ENCODE data around the gene SLC22A9. TPM values are rescaled to one million over a fixed set of nuclear protein-coding genes. Genes with fewer than 3 reads are reported as not detected.
"Not testable (repeated sequence)": the region's sequence is repeated elsewhere in the genome, so short reads cannot be mapped to it uniquely, and the experiment has no call there.

Gene SLC22A9
- total RNA-seq = not detected in 3 replicates

DNA sequence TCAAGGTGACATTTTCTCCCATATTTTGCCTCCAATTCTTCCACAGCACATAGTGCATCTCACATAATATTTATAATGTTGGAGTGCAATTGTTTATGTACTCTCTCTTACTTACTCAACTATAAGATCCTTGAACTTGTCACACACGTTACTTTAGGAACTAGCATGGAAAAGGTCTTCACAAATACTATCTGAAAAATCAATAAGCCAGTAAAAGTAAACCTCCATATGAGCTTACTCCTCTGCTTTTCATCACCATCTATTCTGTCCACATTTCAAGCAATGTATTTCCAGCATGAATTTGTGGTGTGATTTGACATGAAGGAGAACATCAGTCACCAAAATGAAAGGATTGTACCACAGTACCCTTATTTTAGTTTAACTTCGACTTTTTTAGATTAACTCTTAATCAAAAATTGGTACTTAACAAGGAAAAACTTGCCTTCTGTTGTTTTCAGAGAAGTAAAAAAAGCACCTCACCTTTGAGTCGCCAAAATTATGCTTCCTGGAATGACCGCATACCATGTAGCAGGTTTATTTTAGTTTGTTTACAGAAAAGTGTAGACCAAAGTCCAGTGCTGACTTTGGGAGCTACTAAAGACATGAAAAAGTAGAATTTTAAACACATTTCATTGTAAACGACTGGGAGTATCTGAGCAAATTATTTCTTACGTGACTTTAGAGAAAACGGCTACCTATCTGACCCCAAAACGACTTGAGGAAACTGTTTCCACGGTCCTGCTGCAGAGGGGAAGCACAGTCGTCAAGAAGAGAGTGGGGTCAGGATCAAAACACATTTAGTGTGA lies at the start of gene SLC22A9:
Gene SLC22A9 (plus strand): TSS at position 621 of the 806 bp plus-strand sequence. CDS start 272 bp downstream, outside the sequence.
- Mint-ChIP-seq H3K4me1 (no peaks in the 10 kb centered on the region), H3K4me3 (no peak within 1 kb of the TSS), H3K36me3 (no peaks in the 10 kb centered on the region), H3K27ac (no peak within 1 kb of the TSS), H3K9me3 (no peaks in the 10 kb centered on the region), H3K27me3 (ENCODE audit: low read depth) (peaks cover 25% of the 10 kb centered on the region)
- TF ChIP-seq CTCF (IDR thresholded peaks at IDR 0.05; ENCODE audit: unreplicated experiment) = no peak
- no peak for DNase-seq (ENCODE audit: low spot score in 2 of 2, unreplicated experiment in 2 of 2)

DNA sequence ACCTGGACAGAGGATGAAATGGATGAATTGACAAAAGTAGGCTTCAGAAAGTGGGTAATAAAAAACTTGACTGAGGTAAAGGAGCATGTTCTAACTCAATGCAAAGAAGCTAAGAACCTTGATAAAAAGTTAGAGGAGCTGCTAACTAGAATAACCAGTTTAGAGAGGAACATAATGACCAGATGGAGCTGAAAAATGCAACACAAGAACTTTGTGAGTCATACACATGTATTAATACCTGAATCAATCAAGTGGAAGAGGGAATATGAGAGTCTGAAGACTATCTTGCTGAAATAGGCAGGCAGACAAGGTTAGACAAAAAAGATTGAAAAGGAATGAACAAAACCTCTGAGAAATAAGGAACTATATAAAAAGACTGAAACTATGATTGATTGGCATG lies 47.9 kb upstream of the SLC22A9 start:
- H3K27ac Mint-ChIP-seq = no peak overlapping the region
- H3K9me3 Mint-ChIP-seq = peaks cover 57% of the 10 kb centered on the region
- DNase-seq (ENCODE audit: low spot score in 2 of 2, unreplicated experiment in 2 of 2) = no peak
- no peaks in the 10 kb centered on the region for H3K36me3 Mint-ChIP-seq
- H3K4me1 Mint-ChIP-seq = no peaks in the 10 kb centered on the region
- peaks cover 1% of the 10 kb centered on the region for H3K27me3 Mint-ChIP-seq (ENCODE audit: low read depth)
- TF ChIP-seq CTCF (IDR thresholded peaks at IDR 0.05; ENCODE audit: unreplicated experiment) = no peak
- H3K4me3 Mint-ChIP-seq = no peak overlapping the region

- H3K4me1 Mint-ChIP-seq = not testable (repeated sequence)
Measured at GRCh38 chr11:63335089-63335488, 34.5 kb upstream of the SLC22A9 start.

DNA sequence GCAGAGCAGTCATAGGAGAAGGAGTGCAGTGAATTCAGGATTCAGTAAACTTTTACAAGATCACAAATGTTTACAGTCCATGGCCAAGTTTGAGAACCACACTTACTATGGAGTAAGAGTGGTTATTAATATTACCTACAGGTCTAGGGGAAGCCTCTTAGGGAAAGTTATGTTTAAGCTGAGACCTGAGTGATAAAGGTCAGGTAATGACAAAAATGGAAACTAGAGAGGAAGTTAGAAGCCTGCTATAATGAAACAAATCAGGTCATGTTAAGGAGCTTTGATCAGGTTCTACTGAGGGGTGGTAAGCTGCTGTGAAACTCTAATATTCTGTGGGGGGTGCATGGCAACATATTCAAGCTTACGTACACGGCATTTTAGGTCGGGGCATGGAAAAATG lies 32.5 kb upstream of the SLC22A9 start:
- H3K27me3 Mint-ChIP-seq (ENCODE audit: low read depth) = peaks cover 4% of the 10 kb centered on the region
- DNase-seq (ENCODE audit: low spot score in 2 of 2, unreplicated experiment in 2 of 2) = no peak
- H3K27ac Mint-ChIP-seq = no peak overlapping the region
- H3K4me1 Mint-ChIP-seq = no peaks in the 10 kb centered on the region
- TF ChIP-seq CTCF (IDR thresholded peaks at IDR 0.05; ENCODE audit: unreplicated experiment) = no peak
- H3K36me3 Mint-ChIP-seq = no peaks in the 10 kb centered on the region
- H3K9me3 Mint-ChIP-seq = peaks cover 17% of the 10 kb centered on the region
- H3K4me3 Mint-ChIP-seq = no peak overlapping the region

More at GRCh38 chr11:63335089-63335488, 34.5 kb upstream of the SLC22A9 start:
- H3K4me3 Mint-ChIP-seq; H3K36me3 Mint-ChIP-seq; H3K27me3 Mint-ChIP-seq (ENCODE audit: low read depth); DNase-seq (ENCODE audit: low spot score in 2 of 2, unreplicated experiment in 2 of 2); H3K27ac Mint-ChIP-seq: not testable (repeated sequence)
- peaks cover 17% of the 10 kb centered on the region for H3K9me3 Mint-ChIP-seq

DNA sequence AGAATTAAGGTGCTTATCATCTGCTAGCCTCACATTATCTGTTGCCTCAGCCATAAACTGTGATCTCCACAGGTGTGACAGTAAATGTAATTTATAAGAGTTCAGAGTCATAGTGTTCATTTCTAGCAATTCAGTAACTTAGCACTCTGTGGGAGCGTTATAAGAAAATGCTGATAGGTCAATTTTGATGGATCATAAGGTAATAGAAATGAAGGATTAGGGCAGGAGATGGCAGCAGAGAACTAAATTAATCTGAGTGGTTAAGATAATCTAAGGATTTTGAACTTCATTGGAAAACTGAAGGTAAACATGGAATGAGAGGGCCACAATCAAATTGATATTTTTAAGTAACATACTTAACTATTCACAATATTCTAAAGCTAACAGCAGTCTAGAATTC lies 26.5 kb upstream of the SLC22A9 start:
- Mint-ChIP-seq H3K36me3 (no peaks in the 10 kb centered on the region), H3K4me3 (no peak overlapping the region), H3K27me3 (ENCODE audit: low read depth) (no peaks in the 10 kb centered on the region), H3K27ac (no peak overlapping the region), H3K4me1 (no peaks in the 10 kb centered on the region), H3K9me3 (peaks cover 4% of the 10 kb centered on the region)
- no peak for TF ChIP-seq CTCF (IDR thresholded peaks at IDR 0.05; ENCODE audit: unreplicated experiment)
- no peak for DNase-seq (ENCODE audit: low spot score in 2 of 2, unreplicated experiment in 2 of 2)

DNA sequence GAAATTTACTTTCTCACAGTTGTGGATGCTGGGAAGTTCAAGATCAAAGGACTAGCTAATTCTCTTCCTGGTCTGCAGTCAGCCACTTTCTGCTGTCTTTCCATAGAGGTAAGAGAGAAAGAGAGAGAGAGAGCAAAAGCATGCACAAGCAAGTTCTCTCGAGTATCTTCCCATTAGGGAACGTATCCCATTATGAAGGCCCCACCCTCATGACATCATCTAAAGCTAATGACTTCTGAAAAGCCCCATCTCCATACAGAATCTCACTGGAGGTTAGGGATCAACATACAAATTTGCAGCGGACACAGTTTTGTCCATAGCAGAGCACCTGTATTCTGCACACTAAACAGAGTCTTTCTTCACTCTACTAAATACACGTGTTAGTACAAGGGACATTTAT lies 17.4 kb upstream of the SLC22A9 start:
- H3K4me3 Mint-ChIP-seq = no peak overlapping the region
- no peak for TF ChIP-seq CTCF (IDR thresholded peaks at IDR 0.05; ENCODE audit: unreplicated experiment)
- no peaks in the 10 kb centered on the region for H3K36me3 Mint-ChIP-seq
- no peak for DNase-seq (ENCODE audit: low spot score in 2 of 2, unreplicated experiment in 2 of 2)
- H3K27ac Mint-ChIP-seq = no peak overlapping the region
- H3K4me1 Mint-ChIP-seq = no peaks in the 10 kb centered on the region
- peaks cover 5% of the 10 kb centered on the region for H3K27me3 Mint-ChIP-seq (ENCODE audit: low read depth)
- peaks cover 21% of the 10 kb centered on the region for H3K9me3 Mint-ChIP-seq

Data from mesothelial cell of epicardium (in vitro differentiated cells).